DMS153 treated with DMSO at 0.1 percent for 48 hours (cell line): ENCODE results near the gene JAKMIP3.

Source experiments
- DNase-seq: peaks from one replicate; lab custom pipeline; 2025; ENCODE audit not compliant: unreplicated experiment; lab: John Stamatoyannopoulos, UW

Gene JAKMIP3

GRCh38 chr10:132097609-132098377 is 32.0 kb downstream of the JAKMIP3 start:
- DNase-seq: no peak

- no peak for DNase-seq
These were observed 33.0 kb downstream of the JAKMIP3 start for GRCh38 chr10:132098539-132099388.

- no peak for DNase-seq
These were observed 33.8 kb downstream of the JAKMIP3 start for GRCh38 chr10:132099389-132100090.

GRCh38 chr10:132100091-132100481 is 34.3 kb downstream of the JAKMIP3 start:
- DNase-seq: no peak

GRCh38 chr10:132100556-132101349 is 35.0 kb downstream of the JAKMIP3 start:
- no peak for DNase-seq

GRCh38 chr10:132101529-132101928 is 35.8 kb downstream of the JAKMIP3 start:
- DNase-seq: no peak

GRCh38 chr10:132102071-132102716 is 36.4 kb downstream of the JAKMIP3 start:
- DNase-seq: no peak

- DNase-seq: no peak
These were observed 37.0 kb downstream of the JAKMIP3 start for GRCh38 chr10:132102717-132103110.

- DNase-seq: no peak
These were observed 37.6 kb downstream of the JAKMIP3 start for GRCh38 chr10:132103116-132103910.

GRCh38 chr10:132104062-132104461 is 38.3 kb downstream of the JAKMIP3 start:
- no peak for DNase-seq

- no peak for DNase-seq
These were observed 38.9 kb downstream of the JAKMIP3 start for GRCh38 chr10:132104471-132105301.

- no peak for DNase-seq
These were observed 39.7 kb downstream of the JAKMIP3 start for GRCh38 chr10:132105302-132105995.

- DNase-seq: no peak
These were observed 40.7 kb downstream of the JAKMIP3 start for GRCh38 chr10:132106431-132106830.

GRCh38 chr10:132107186-132107948 is 41.6 kb downstream of the JAKMIP3 start:
- DNase-seq: no peak

GRCh38 chr10:132107949-132108877 is 42.5 kb downstream of the JAKMIP3 start:
- no peak for DNase-seq
